Neural cell (in vitro differentiated cells): ENCODE results near the gene MRPL57. TPM values are rescaled to one million over a fixed set of nuclear protein-coding genes. Genes with fewer than 3 reads are reported as not detected.

ENCODE experiments used
- H2AFZ ChIP-seq: fragments of 200-600, 300-800 bp; sonication (generic), shearing (Covaris generic); 2 replicates; pipeline ENCODE4 v1.6.0; 2014; ENCODE audit warnings: low read depth, mild to moderate bottlenecking, antibody characterized with exemption, low read length, moderate library complexity
- H3F3A ChIP-seq: fragments of 200-600 bp; shearing (Covaris generic); 2 replicates; pipeline ENCODE4 v1.6.1; 2016; ENCODE audit warnings: mild to moderate bottlenecking, moderate library complexity, mixed read lengths, antibody characterized with exemption, low read length; ENCODE audit not compliant: insufficient read depth, poor library complexity, severe bottlenecking
- H3K27ac ChIP-seq: fragments of 200-600, 300-800 bp; sonication (generic), shearing (Covaris generic); 2 replicates; pipeline ENCODE4 v1.5.1; 2014; ENCODE audit warnings: mild to moderate bottlenecking, low read length, moderate library complexity
- H3K27me3 ChIP-seq: fragments of 300-800, 200-600 bp; sonication (generic), shearing (Covaris generic); 2 replicates; pipeline ENCODE4 v1.6.0; 2014; ENCODE audit warnings: mild to moderate bottlenecking, low read depth, low read length, moderate library complexity; ENCODE audit not compliant: insufficient read depth
- H3K36me3 ChIP-seq: fragments of 300-800, 200-600 bp; sonication (generic), shearing (Covaris generic); 2 replicates; pipeline ENCODE4 v1.5.1; 2014; ENCODE audit warnings: mild to moderate bottlenecking, antibody characterized with exemption, low read length, moderate library complexity; ENCODE audit not compliant: insufficient read depth
- H3K4me2 ChIP-seq: fragments of 300-800, 200-600 bp; sonication (generic), shearing (Covaris generic); 2 replicates; pipeline ENCODE4 v1.6.0; 2014; ENCODE audit warnings: mild to moderate bottlenecking, low read length
- H3K4me3 ChIP-seq: fragments of 300-800, 200-600 bp; sonication (generic), shearing (Covaris generic); 2 replicates; pipeline ENCODE4 v1.5.1; 2014; ENCODE audit warnings: mild to moderate bottlenecking, low read length, moderate library complexity
- H3K79me2 ChIP-seq: fragments of 200-600 bp; shearing (Covaris generic); replicated peaks from 2 replicates; pipeline ENCODE4 v1.6.0; 2014; ENCODE audit warnings: mild to moderate bottlenecking, low read length, moderate library complexity; ENCODE audit not compliant: insufficient read depth
- H3K9ac ChIP-seq: fragments of 300-800, 200-600 bp; sonication (generic), shearing (Covaris generic); 2 replicates; pipeline ENCODE4 v1.6.1; 2016; ENCODE audit warnings: mild to moderate bottlenecking, low read length, mixed read lengths
- H3K9me2 ChIP-seq: fragments of 200-600 bp; shearing (Covaris generic); 2 replicates; pipeline ENCODE4 v1.6.1; 2016; ENCODE audit warnings: mild to moderate bottlenecking, low read length, mixed read lengths; ENCODE audit not compliant: insufficient read depth
- H3K9me3 ChIP-seq: fragments of 200-600, 300-800 bp; sonication (generic), shearing (Covaris generic); 2 replicates; pipeline ENCODE4 v1.6.1; 2016; ENCODE audit warnings: mild to moderate bottlenecking, mixed run types, low read length, moderate library complexity, mixed read lengths
- H4K20me1 ChIP-seq: fragments of 200-600 bp; shearing (Covaris generic); 2 replicates; pipeline ENCODE4 v1.6.1; 2016; ENCODE audit warnings: mild to moderate bottlenecking, mixed run types; ENCODE audit not compliant: insufficient read depth
- EP300 ChIP-seq: fragments of 450-650 bp; conservative IDR thresholded peaks from 2 replicates; pipeline ENCODE4 v1.6.1; 2014; ENCODE audit warnings: antibody characterized with exemption, mild to moderate bottlenecking, moderate library complexity; ENCODE audit not compliant: poor library complexity, severe bottlenecking
- EZH2 ChIP-seq: fragments of 200-600, 300-800 bp; shearing (Covaris generic), sonication (generic); IDR thresholded peaks from 2 replicates; pipeline ENCODE4 v1.6.1; 2014; ENCODE audit warnings: antibody characterized with exemption, low read length, borderline replicate concordance, mild to moderate bottlenecking; ENCODE audit not compliant: insufficient read depth, poor library complexity, severe bottlenecking
- MXI1 ChIP-seq: fragments of 450-650 bp; conservative IDR thresholded peaks from 2 replicates; pipeline ENCODE4 v1.6.1; 2014; ENCODE audit warnings: antibody characterized with exemption, mild to moderate bottlenecking; ENCODE audit not compliant: poor library complexity, severe bottlenecking
- POLR2AphosphoS5 ChIP-seq: IDR thresholded peaks from 2 replicates; pipeline ENCODE4 v1.6.1; 2012
- RAD21 ChIP-seq: fragments of 450-650 bp; conservative IDR thresholded peaks from 2 replicates; pipeline ENCODE4 v1.6.1; 2014; ENCODE audit warnings: antibody characterized with exemption, mild to moderate bottlenecking, moderate library complexity
- REST ChIP-seq: IDR thresholded peaks from 2 replicates; pipeline ENCODE4 v1.6.1; 2012; ENCODE audit warnings: borderline replicate concordance
- SMC3 ChIP-seq: fragments of 450-650 bp; conservative IDR thresholded peaks from 2 replicates; pipeline ENCODE4 v1.6.1; 2014; ENCODE audit warnings: antibody characterized with exemption, mild to moderate bottlenecking, moderate library complexity; ENCODE audit not compliant: poor library complexity
- TAF1 ChIP-seq: IDR thresholded peaks from 2 replicates; pipeline ENCODE4 v1.6.1; 2012; ENCODE audit warnings: low read depth
- polyA minus RNA-seq: library from RNA; depleted of rRNA, polyadenylated mRNA; stranded (reverse); fragments of >200 nt; gene quantifications from 2 replicates; pipeline ENCODE4 v1.2.3, GENCODE V29; 2014
- polyA plus RNA-seq: library from polyadenylated mRNA; depleted of rRNA; stranded (reverse); fragments of >200 nt; gene quantifications from 2 replicates; pipeline ENCODE4 v1.2.3, GENCODE V29; 2014
- TF ChIP-seq, protein P1 (sequence below): fragments of 450-650 bp; IDR thresholded peaks from 2 replicates; pipeline ENCODE4 v1.5.1; 2014; ENCODE audit warnings: antibody characterized with exemption, mild to moderate bottlenecking, moderate library complexity; ENCODE audit not compliant: poor library complexity, severe bottlenecking

The MRPL57 gene
- polyA plus RNA-seq (32.6 and 38.7 TPM in 2 replicates), polyA minus RNA-seq (14.6 and 16.4 TPM in 2 replicates)

- H3K79me2 ChIP-seq, result peaks cover 12% of the 10 kb centered on the region
- no peaks in the 10 kb centered on the region for H3K9me2 ChIP-seq
- peak within 1 kb of the TSS; percentile 93 for H3K4me2 ChIP-seq
- no peaks in the 10 kb centered on the region for H3K27me3 ChIP-seq
- H2AFZ ChIP-seq, result peak within 1 kb of the TSS; percentile 66
- no peaks in the 10 kb centered on the region for H3F3A ChIP-seq
- no peaks in the 10 kb centered on the region for H4K20me1 ChIP-seq
- H3K36me3 ChIP-seq, result no peaks in the 10 kb centered on the region
- H3K27ac ChIP-seq, result peak within 1 kb of the TSS; percentile 91
- no peaks in the 10 kb centered on the region for H3K9me3 ChIP-seq
- H3K4me3 ChIP-seq, result peak within 1 kb of the TSS; percentile 80
- H3K9ac ChIP-seq, result peak within 1 kb of the TSS; percentile 89
- TF ChIP-seq EZH2, result no peak
- TF ChIP-seq TAF1, result peak; percentile 96
- TF ChIP-seq SMC3, result peak; percentile 62
- peak; percentile 55 for TF ChIP-seq RAD21
- TF ChIP-seq MXI1, result peak; percentile 99
- TF ChIP-seq EP300, result peak; percentile 68
- TF ChIP-seq, protein P1, sequence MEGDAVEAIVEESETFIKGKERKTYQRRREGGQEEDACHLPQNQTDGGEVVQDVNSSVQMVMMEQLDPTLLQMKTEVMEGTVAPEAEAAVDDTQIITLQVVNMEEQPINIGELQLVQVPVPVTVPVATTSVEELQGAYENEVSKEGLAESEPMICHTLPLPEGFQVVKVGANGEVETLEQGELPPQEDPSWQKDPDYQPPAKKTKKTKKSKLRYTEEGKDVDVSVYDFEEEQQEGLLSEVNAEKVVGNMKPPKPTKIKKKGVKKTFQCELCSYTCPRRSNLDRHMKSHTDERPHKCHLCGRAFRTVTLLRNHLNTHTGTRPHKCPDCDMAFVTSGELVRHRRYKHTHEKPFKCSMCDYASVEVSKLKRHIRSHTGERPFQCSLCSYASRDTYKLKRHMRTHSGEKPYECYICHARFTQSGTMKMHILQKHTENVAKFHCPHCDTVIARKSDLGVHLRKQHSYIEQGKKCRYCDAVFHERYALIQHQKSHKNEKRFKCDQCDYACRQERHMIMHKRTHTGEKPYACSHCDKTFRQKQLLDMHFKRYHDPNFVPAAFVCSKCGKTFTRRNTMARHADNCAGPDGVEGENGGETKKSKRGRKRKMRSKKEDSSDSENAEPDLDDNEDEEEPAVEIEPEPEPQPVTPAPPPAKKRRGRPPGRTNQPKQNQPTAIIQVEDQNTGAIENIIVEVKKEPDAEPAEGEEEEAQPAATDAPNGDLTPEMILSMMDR, result peak; percentile 54
- TF ChIP-seq REST, result peak; percentile 97
- TF ChIP-seq POLR2AphosphoS5, result peak; percentile 96
Measured at GRCh38 chr13:21176215-21176981, at the start of gene MRPL57, which contains the start of gene SKA3. Gene MRPL57 (plus strand): TSS chr13:21176658. CDS start chr13:21176917, 259 bp downstream. Gene SKA3 (minus strand): TSS chr13:21176552. CDS start chr13:21176477, 75 bp downstream.

GRCh38 chr13:21130116-21130515 lies 46.3 kb upstream of the MRPL57 start:
- TF ChIP-seq RAD21, result no peak

More at GRCh38 chr13:21130116-21130515, 46.3 kb upstream of the MRPL57 start:
- H3K4me2 ChIP-seq, result no peak overlapping the region
- no peaks in the 10 kb centered on the region for H3K36me3 ChIP-seq
- no peaks in the 10 kb centered on the region for H3K79me2 ChIP-seq
- no peak overlapping the region for H2AFZ ChIP-seq
- H3K27me3 ChIP-seq, result no peaks in the 10 kb centered on the region
- H3F3A ChIP-seq, result no peaks in the 10 kb centered on the region
- no peaks in the 10 kb centered on the region for H3K9me2 ChIP-seq
- H3K4me3 ChIP-seq, result no peak overlapping the region
- no peaks in the 10 kb centered on the region for H3K9me3 ChIP-seq
- no peak overlapping the region for H3K27ac ChIP-seq
- H3K9ac ChIP-seq, result no peak overlapping the region
- no peaks in the 10 kb centered on the region for H4K20me1 ChIP-seq
